Loucy (cell line): Measurements from ENCODE around the gene IL20RA.

Source experiments
- EZH2phosphoT487 ChIP-seq: fragments of 200-600 bp; IDR thresholded peaks from 2 replicates; pipeline ENCODE4 v1.6.1; 2018; ENCODE audit warnings: antibody characterized with exemption, mild to moderate bottlenecking, moderate library complexity, borderline replicate concordance
- TF ChIP-seq, protein P1 (sequence below): fragments of 200-600 bp; sonication (generic); conservative IDR thresholded peaks from 2 replicates; pipeline ENCODE4 v1.5.1; 2014; ENCODE audit warnings: mild to moderate bottlenecking, antibody characterized with exemption, low read length

DNA sequence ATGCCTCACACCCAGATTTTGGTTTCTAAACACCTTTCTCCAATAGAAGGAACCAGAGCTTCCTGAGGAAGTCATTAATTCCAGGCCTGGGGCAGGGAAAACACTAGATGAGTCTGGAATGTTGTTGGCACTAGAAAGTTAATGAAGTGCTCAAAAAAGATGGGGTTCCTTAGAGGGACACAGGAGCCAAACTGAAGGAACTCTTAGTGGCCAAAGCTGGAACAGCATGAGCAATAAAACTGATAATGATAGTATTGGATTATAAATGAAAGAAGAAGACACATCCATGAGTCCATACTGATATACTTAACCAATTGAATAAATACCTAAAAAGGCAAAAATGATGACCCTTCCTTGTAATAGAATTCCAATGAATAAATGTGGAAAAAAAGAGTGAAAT is 4.4 kb downstream of the IL20RA start:
- TF ChIP-seq, protein P1, sequence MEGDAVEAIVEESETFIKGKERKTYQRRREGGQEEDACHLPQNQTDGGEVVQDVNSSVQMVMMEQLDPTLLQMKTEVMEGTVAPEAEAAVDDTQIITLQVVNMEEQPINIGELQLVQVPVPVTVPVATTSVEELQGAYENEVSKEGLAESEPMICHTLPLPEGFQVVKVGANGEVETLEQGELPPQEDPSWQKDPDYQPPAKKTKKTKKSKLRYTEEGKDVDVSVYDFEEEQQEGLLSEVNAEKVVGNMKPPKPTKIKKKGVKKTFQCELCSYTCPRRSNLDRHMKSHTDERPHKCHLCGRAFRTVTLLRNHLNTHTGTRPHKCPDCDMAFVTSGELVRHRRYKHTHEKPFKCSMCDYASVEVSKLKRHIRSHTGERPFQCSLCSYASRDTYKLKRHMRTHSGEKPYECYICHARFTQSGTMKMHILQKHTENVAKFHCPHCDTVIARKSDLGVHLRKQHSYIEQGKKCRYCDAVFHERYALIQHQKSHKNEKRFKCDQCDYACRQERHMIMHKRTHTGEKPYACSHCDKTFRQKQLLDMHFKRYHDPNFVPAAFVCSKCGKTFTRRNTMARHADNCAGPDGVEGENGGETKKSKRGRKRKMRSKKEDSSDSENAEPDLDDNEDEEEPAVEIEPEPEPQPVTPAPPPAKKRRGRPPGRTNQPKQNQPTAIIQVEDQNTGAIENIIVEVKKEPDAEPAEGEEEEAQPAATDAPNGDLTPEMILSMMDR = peak; percentile 50
- TF ChIP-seq EZH2phosphoT487 = no peak
